NCI-H2227 (cell line): ENCODE results near the gene COL6A3.
"Not testable (repeated sequence)": the region's sequence is repeated elsewhere in the genome, so short reads cannot be mapped to it uniquely, and the experiment has no call there.

ENCODE experiments used
- DNase-seq: peaks from one replicate; lab custom pipeline; 2025; ENCODE audit not compliant: unreplicated experiment; lab: John Stamatoyannopoulos, UW

COL6A3 gene

DNA sequence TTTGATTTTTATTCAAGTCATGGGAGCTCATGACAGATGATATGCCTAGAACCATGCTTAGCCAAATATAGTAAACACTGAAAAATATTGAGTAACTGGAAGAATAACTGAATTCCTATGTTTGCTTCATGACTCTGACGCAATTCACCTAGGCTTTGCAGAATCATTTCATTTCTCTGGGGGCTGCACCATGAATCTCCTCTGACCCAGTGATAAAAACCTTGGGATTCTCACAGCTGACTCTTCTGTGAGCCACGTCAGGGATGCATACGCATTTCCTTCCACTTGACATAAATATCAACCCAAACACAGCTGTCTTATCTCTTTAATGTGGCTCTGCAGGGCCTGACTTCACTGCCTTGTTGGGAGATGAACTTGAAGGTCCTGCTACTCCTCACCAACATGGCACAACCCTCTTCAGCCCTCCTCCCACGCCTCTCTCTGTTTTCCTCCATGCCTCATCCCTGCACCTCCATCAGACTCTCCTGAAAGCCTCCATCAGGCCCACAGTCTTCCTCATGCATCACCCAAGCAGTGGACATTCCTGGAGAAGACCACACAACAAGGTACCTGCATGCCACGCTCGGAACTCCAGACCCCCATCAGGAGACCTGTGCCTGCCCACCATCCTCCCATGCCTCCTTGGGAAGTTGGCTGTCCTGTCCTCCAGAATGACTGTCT is 29.8 kb downstream of the COL6A3 start:
- DNase-seq = no peak

DNA sequence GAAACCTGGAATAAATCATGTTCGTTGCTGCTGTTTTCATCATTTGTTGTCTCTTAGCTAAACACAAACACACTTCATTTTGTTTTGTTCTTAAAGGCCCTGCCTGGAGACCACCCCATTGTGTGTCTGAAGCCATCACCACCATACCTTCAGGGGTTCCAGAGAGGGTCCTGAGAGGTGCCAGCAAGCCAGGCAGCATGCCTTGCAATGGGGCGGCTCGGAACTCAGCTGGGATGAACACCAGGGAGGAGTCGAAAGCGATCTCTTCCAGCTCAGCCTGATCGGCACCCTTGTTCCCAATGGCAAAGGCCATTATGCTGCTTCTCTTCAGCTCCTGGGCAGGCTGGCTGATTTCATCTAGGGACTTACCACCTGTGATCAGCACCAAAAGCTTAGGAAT is 33.2 kb downstream of the COL6A3 start:
- DNase-seq = no peak

DNA sequence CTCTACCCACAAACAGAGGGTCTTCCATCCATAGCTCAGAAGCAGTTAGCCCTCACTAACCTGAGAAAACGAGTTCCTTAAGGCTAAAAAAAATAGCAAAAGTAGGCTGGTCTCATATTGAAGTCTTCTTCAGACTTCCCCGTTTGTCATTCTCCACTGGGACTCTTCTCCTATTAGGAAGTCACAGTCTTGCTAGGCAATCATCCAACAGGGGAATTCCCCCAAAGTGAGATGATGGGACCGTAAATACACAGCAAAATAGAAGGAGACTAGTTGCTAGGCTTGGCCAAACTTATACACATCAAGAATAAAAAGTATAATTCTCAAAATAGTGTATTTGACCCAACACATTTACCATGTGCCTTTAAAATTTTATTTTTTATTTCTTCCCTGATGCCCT is 34.3 kb downstream of the COL6A3 start:
- DNase-seq = no peak

DNA sequence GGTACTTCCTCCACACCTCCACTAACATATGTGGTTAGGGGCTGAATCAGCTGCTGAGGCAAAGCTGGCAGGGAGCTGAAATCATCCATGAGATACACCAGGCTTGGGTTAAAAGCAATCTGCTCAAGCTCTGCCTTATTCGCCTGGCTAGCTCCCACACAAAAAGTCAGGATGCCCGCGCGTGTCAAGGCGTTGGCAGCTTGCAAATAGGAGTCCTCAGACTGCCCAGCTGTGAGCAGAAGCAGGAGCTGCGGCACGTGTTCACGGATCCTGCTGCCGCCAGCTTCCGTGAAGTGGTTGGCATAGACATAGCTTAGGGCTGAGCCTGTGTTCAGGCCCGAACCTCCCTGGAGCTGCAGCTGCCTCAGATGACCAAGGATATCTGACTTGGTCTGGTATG is 35.3 kb downstream of the COL6A3 start:
- DNase-seq = no peak

DNA sequence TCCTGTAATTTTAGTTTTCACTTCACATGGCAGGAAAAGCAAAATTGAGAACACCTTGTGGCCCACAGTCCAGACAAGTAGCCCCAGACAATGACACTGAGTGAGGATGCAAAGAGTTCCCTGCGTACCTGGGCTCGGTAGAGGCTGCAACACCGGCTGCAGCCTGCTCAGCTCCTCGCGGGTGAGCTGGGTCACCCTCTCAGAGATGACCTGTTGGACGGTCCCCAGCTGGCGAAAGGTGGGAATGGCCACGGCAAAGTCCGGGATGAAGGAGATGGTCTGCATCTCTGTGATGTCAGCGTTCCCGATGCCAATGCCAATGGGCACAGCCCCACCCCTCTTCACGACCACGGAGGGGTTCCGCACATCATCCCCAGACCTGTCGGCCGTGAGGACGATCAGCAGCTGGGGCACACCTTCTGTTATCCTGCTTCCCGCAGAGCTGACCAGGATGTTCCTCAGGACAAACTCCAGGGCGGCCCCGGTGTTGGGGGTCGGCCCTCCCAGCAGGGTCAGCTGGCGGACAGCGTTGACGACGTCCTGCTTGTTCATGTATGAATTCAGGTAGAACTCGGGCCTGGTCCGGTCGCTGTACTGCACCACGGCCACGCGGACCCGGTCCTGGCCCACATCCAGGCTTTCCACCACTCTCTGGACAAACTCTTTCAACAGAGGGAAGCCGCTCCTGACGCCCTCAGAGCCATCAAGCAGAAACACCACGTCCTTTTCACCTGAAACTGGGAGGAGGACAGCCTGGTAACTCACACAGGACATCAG is 39.5 kb downstream of the COL6A3 start:
- DNase-seq = no peak

DNA sequence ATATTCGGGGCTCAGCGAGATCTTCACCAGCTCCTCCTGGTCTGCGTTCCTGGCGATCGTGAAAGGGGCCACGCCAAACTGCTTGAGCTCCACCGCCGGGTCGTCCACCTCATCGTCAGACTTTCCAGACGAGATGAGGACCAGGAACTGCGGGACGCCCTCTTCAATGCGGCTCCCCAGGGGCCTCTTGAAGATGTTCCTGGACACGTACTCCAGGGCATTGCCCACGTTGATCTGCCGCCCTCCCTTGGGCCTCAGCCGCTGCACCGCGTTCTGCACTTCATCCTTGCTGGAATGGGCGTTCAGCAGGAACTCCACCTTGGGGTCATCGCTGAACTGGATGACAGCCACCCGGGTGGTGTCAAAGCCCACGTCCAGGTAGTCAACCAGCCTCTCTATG is 42.1 kb downstream of the COL6A3 start:
- no peak for DNase-seq

DNA sequence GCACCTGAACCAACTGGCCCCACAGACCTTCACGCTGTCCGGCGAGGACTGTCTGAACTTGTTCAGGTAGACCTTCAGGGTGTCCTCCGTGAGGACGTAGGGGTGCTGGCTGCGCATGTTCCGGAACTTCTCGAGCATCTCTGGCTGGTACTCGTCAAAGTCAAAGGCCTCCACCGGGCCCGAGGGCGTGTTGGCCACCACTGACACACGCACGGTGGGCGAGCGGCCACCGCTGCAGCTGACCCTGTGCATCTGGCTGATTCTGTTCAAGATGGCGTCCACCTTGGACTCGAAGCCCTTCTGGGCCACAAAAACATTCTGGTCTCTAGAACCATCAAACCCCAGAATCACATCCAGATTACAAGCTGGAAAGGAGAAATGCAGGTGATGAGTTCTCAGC is 48.3 kb downstream of the COL6A3 start:
- DNase-seq = no peak

DNA sequence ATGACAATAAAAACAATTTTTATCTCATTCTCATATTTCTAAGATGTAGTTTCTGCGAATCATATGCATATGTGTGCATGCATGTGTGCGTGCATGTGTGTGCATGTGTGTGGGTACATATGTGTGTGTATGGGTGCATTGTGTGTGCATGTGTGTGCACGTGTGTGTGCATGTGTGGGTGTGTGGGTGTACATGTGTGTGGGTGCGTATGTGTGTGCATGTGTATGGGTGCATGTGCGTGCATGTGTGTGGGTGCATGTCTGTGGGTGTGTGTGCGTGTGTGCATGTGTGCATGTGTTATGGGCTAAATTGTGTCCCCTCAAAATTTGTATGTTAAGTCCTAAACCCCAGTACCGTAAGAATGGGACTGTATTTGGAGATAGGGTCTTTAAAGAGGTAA is 49.3 kb downstream of the COL6A3 start:
- no peak for DNase-seq

DNA sequence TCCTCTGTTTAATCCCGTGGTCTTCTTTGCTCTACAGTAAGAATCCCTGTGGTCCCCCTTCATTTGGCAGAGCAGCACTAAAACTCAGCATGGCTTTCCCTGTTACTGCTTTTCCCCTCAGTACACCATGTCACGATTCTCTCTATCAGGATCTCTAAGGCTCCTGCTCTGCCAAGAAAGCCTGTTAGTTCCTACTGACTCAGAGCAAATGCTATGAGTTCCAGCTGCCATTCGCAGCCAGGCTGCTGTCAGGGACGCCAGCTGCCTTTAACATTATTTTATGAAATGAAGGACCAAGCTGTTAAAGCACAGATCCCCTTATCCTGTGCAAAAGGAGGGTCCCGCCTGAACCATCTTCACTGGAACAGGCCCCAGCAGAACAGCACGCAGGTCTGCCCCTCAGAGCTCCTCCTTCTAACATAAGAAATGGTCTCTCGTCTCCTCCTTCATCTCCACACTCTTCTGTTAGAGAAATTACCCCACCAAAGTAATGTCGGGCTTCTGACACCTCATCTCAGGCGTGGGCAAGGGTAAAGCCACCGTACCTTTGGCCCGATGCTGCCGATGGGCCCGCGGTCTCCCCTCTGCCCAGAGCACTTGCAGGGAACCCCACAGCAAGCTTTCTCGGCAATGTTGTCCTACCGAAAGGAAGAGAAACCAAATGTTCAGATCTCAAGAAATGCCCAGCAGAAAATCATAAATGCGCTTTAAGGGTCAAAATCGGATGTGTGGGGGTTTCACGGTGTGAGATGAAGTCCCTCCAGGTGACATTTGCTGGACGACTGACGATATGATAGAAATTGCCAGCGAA is 52.6 kb downstream of the COL6A3 start:
- DNase-seq = no peak

DNA sequence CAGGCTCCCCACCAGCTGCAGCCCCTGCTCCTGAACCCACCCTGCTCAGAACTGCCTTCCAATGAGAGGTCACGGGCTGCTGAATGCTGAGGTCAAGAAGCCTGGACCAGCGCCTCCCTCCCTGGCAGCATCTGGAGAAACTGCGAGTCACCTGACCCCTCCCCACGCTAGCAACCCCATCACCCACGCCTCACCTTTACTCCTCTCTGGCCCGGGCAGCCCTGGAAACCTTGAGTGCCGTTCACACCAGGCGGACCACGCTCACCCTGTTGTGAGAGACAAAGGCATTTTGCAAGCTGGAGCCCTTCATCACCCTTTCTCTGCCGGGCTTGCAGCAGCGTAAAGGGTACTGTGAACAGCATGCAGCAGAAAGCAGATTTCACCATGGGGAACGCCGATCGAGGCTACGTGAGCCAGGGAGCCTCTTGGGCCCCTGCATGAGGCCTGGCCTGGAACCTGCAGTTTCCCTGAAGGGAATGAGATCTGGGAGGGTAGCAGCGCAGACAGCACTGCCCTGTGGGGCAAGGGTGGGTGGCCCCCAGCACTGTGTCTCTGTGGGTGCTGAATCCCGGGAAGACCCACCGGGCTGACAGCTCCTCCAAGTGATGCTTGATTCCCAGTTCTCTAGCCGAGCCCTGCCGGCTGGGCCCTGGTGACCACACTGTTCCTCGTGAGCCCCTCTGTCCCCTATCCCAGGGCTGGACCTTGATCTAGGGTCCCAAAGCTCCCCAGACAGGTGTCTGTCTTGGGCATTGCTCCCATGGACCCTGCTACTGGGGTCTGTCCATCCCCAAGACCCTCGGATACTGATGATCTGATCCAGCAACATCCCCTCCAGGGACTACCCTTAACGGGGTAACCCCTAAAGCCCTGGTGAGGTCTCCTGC is 53.8 kb downstream of the COL6A3 start:
- no peak for DNase-seq

DNA sequence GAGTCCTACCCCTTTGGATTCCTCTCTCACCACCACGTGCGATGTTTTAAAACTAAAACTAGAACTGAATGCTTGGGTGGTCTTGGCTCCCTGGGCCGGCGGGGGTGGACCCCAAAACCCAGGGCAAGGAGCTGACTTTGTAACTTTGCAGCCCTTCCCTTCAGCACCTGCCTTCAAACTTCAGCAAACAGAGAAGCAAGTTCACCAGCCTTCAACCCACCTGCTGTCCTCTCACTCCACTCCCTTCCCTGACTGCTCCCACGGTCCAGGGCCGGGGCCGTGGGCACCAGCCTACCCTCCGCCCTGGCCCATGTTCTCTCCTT is 54.5 kb downstream of the COL6A3 start:
- no peak for DNase-seq

DNA sequence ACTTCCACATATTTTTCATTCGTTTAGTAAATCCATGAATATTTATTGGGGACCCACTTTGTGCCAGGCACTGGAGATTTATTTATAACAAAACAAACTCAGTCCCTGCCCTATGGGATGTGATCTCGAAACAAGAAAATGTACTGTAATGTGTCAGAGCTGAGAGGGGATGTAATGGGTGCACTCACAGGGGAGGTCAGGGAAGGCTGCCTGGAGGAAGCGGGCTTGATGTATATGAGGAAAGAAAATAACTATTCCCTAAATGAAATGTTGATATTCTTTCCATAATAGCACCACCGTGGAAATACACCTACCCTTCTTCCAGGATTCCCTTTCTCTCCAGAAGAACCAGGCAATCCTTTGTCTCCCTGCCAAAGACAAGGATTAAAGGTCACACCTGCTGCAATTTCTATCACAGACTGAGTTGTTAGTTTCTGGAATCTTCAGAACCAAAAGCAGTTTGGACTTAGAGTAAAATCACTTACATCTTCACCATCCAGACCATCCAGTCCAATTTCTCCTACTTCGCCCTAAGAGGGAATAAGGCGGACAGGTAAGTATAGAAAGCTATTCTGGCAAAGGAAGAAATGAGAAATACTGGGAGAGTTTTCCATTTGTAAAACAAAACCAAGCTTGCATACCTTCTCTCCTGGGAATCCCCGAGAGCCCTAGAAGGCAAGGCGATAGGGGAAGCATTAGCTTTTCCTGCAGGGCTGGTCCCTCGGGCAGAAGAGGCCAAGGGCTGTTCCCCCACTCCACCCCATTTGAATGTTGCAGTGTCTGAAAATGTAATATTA is 55.0 kb downstream of the COL6A3 start:
- no peak for DNase-seq

DNA sequence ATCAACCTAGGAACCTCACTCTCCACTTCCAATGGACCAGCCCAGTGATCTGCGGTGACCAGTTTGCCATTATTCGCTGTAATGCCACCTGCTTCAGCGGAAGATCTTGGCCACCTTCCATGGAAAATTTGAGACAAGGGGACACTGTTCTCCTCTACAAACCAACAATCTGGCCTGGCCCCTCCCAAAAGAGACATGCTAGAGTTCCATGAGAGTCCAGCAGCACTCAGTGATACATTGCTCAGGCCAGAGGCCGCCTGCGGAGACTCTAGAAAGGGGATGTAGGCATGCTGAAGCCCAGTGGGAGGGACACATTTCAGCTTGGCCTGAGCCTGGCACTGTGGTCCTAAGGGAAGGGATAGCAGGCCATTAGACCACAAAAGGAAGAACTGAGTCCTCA is 58.3 kb downstream of the COL6A3 start:
- DNase-seq = no peak

DNA sequence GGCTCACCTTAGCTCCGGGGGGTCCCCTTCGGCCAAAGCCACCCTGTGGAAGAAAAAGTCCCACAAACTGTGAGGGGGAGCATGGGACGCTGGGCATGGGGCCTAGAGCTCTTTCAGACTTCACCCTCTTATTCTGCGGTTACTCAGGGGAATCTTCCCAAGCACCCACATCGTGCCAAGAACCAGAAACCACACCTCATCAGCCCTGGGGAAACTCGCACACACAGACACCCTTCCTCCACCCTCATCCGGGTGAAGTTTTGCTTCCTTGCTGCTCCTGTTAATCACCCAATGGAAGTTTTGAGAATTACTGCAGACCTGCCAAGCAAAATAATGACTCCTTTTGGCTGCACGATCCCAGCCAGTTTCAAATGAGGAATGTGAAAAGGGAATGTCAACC is 59.1 kb downstream of the COL6A3 start:
- DNase-seq = no peak

DNA sequence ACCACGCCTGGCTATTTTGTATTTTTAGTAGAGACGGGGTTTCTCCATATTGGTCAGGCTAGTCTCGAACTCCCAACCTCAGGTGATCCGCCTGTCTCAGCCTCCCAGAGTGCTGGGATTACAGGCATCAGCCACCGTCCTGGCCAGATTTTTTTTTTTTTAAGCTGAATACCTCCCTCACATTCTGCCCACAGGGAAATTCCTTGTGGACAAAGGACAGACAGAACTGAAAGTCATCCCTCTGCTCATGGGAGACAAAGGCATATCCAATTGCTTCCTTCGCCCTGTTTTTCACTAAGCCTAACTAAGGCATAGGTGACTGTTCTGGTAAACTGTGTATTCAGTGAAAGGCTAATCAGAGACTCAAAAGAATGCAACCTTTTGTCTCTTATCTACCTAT is 59.8 kb downstream of the COL6A3 start:
- not testable (repeated sequence) for DNase-seq

DNA sequence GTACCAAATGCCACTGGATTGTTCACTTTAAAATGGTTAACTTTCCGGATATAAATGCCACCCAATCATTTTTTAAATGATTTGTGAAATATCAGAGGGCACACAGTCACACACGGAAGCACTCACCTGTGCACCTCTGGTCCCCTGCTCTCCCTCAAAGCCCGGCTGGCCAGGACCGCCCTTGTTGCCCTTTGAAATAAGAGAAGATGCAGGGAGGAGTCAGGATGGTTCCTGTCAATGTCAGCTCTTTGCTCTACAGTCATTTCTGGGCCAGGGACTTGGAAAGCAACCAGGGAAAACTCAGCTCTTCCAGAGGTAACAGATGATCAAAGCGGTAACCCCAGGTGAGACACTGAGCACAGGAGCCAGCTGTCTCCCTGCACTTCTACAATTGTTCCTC is 60.7 kb downstream of the COL6A3 start:
- DNase-seq = no peak

DNA sequence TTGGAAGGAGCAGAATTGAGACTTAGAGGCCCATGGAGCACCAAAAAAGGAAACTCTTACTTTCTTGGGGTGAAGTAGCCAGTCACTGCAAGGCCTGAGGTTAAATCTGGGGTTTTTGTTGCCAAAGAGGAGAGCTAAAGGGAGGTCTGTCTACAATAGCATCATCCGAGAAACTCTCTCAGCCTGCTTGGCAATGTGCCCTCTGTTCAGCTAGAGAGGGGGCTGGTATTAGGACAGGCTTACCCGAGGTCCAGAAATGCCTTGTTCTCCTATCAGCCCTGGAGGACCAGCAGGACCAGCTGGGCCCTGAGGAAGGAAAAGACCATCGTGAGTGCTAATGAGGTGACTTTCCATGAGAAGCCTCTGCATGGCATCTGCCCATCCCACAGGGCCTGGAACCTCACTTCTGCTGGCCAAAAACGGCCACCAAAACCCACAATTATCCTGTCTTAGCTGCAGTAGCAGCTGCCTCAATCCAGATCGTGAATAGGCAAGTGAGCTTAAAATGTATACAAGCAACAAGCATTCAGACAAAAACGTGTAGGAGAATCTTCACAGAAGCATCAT is 61.6 kb downstream of the COL6A3 start:
- no peak for DNase-seq

DNA sequence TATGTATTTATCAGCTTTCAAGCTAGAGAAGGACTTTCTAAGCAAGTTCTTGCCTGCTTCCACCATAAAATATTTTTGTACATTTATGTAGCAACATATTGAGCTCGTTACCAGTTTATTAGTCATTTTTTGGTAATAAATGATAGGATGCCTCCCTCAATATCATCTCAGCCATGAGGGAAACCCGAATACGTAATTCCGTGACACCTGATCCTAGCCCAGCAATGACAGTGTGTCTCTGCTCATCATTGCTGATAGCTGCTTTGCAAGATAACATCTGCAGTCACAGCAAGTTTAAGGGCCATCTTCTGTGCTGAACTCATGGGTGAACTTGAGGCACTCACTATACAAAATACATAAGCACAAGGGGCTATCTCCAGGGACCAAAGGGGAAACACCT is 62.2 kb downstream of the COL6A3 start:
- DNase-seq = no peak

DNA sequence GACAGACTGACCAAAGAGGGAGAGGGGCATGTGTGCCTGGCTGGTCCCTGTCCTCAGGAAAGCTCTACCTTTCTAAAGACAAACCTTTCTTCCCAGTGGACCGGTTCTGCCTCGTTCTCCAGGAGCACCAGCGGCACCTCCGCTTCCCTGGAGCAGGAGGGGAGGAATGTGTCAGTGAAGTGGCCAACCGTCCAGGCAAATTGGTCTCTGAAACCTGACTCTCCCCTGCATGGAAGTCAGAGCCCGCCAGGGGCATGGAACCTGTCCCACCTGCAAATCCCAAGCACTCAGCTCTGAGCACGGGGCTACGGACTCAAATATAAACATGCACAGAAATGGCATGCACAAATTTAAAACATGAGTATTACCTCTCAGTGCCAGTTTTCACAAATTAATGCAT is 62.9 kb downstream of the COL6A3 start:
- no peak for DNase-seq

DNA sequence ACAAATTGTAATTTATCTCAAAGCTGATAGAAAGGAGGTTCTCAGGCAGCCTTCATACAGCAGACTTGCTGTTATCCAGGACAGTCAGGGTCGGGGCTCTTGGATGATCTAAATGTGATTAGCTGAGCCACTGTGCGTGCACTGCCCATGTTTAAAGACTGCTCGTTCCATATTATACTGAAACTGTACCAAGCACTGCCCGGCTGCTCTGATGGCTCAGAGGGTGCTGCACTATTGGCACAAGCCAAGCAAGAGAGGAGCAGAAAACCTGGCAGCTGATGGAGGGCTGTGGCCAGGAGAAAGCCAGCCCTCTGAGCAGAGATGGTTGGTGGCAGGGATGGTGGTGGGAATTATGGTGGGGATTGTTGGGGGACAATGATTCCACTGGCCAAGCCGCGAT is 63.4 kb downstream of the COL6A3 start:
- no peak for DNase-seq
